Lower leg skin (tissue), 3 donors: ENCODE results near the gene TVP23A.

ENCODE experiments used
- POLR2A ChIP-seq, 2 donors: fragments of 450-650 bp; IDR thresholded peaks; one replicate each; pipeline ENCODE4 v1.6.1; 2016 to 2017; ENCODE audit warnings: antibody characterized with exemption in 2 of 2, mild to moderate bottlenecking in 1 of 2, moderate library complexity in 1 of 2
- TF ChIP-seq, protein P1 (sequence below), 3 donors: fragments of 450-650 bp; IDR thresholded peaks; one replicate each; pipeline ENCODE4 v1.5.1; 2016; ENCODE audit warnings: antibody characterized with exemption in 3 of 3, mild to moderate bottlenecking in 3 of 3, moderate library complexity in 2 of 3

GRCh38 chr16:10776280-10776679 lies 42.3 kb downstream of the TVP23A start:
- TF ChIP-seq, protein P1, sequence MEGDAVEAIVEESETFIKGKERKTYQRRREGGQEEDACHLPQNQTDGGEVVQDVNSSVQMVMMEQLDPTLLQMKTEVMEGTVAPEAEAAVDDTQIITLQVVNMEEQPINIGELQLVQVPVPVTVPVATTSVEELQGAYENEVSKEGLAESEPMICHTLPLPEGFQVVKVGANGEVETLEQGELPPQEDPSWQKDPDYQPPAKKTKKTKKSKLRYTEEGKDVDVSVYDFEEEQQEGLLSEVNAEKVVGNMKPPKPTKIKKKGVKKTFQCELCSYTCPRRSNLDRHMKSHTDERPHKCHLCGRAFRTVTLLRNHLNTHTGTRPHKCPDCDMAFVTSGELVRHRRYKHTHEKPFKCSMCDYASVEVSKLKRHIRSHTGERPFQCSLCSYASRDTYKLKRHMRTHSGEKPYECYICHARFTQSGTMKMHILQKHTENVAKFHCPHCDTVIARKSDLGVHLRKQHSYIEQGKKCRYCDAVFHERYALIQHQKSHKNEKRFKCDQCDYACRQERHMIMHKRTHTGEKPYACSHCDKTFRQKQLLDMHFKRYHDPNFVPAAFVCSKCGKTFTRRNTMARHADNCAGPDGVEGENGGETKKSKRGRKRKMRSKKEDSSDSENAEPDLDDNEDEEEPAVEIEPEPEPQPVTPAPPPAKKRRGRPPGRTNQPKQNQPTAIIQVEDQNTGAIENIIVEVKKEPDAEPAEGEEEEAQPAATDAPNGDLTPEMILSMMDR (IDR thresholded peaks at IDR 0.05) = no peak
- TF ChIP-seq POLR2A (IDR thresholded peaks at IDR 0.05) = no peak
